ENCODE data around the gene MCU. TPM values are rescaled to one million over a fixed set of nuclear protein-coding genes. Genes with fewer than 3 reads are reported as not detected.

The MCU gene
- total RNA-seq, 1 donor from 2014 or later, result 27.0 TPM

GRCh38 chr10:72883861-72884260, 191.9 kb downstream of the MCU start:
- DNase-seq (ENCODE audit: extremely low spot score, unreplicated experiment), result no peak
- Mint-ChIP-seq H3K9me3 (no peaks in the 10 kb centered on the region), H3K36me3 (peaks cover 33% of the 10 kb centered on the region)

GRCh38 chr10:72885953-72886352, 194.0 kb downstream of the MCU start:
- no peak overlapping the region for H3K27ac Mint-ChIP-seq
- DNase-seq (ENCODE audit: extremely low spot score, unreplicated experiment), result no peak
- no peaks in the 10 kb centered on the region for H3K27me3 Mint-ChIP-seq
- H3K9me3 Mint-ChIP-seq, result peaks cover 4% of the 10 kb centered on the region
- H3K4me3 Mint-ChIP-seq, result no peak overlapping the region
- H3K4me1 Mint-ChIP-seq (ENCODE audit: unreplicated experiment), result no peaks in the 10 kb centered on the region
- TF ChIP-seq CTCF (conservative IDR thresholded peaks at IDR 0.05), result no peak
- H3K36me3 Mint-ChIP-seq, result peaks cover 30% of the 10 kb centered on the region

More at GRCh38 chr10:72883861-72884260, 191.9 kb downstream of the MCU start:
- no peak for TF ChIP-seq CTCF (conservative IDR thresholded peaks at IDR 0.05)
- Mint-ChIP-seq H3K4me3 (no peak overlapping the region), H3K27ac (no peak overlapping the region), H3K27me3 (no peaks in the 10 kb centered on the region), H3K4me1 (ENCODE audit: unreplicated experiment) (no peaks in the 10 kb centered on the region)

DNA sequence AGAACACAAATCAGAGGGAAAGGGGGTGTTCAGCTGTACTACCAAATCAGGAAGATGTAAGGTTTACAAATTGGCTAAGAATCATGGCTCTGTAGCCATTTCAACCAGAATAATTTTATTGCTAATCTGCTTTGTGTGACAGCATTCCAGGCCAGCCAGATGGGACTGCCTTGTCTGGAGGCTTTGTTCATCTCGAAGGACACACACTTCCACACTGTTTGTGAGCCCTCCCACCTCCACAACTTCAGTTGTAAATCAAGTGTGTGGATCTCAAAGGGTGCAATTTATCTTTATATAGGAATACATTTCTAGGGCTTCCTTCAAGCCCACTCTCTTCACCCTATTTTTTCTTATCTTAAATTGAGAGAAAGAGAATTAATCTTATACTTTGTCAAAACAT, 194.7 kb downstream of the MCU start:
- DNase-seq (ENCODE audit: extremely low spot score, unreplicated experiment), result no peak
- peaks cover 24% of the 10 kb centered on the region for H3K36me3 Mint-ChIP-seq
- no peak for TF ChIP-seq CTCF (conservative IDR thresholded peaks at IDR 0.05)
- no peaks in the 10 kb centered on the region for H3K4me1 Mint-ChIP-seq (ENCODE audit: unreplicated experiment)
- no peak overlapping the region for H3K4me3 Mint-ChIP-seq
- H3K9me3 Mint-ChIP-seq, result peaks cover 4% of the 10 kb centered on the region
- no peaks in the 10 kb centered on the region for H3K27me3 Mint-ChIP-seq
- no peak overlapping the region for H3K27ac Mint-ChIP-seq

- DNase-seq (ENCODE audit: extremely low spot score, unreplicated experiment), result no peak
- peaks cover 20% of the 10 kb centered on the region for H3K36me3 Mint-ChIP-seq
- no peak overlapping the region for H3K27ac Mint-ChIP-seq
- H3K27me3 Mint-ChIP-seq, result no peaks in the 10 kb centered on the region
- no peaks in the 10 kb centered on the region for H3K4me1 Mint-ChIP-seq (ENCODE audit: unreplicated experiment)
- TF ChIP-seq CTCF (conservative IDR thresholded peaks at IDR 0.05), result no peak
- peaks cover 4% of the 10 kb centered on the region for H3K9me3 Mint-ChIP-seq
- no peak overlapping the region for H3K4me3 Mint-ChIP-seq
Observed at GRCh38 chr10:72887043-72887442, 195.1 kb downstream of the MCU start.

GRCh38 chr10:72888151-72888638, 196.3 kb downstream of the MCU start:
- peaks cover 4% of the 10 kb centered on the region for H3K9me3 Mint-ChIP-seq
- no peaks in the 10 kb centered on the region for H3K27me3 Mint-ChIP-seq
- H3K27ac Mint-ChIP-seq, result no peak overlapping the region
- no peak for DNase-seq (ENCODE audit: extremely low spot score, unreplicated experiment)
- H3K4me1 Mint-ChIP-seq (ENCODE audit: unreplicated experiment), result no peaks in the 10 kb centered on the region
- H3K4me3 Mint-ChIP-seq, result no peak overlapping the region
- TF ChIP-seq CTCF (conservative IDR thresholded peaks at IDR 0.05), result no peak
- H3K36me3 Mint-ChIP-seq, result peaks cover 14% of the 10 kb centered on the region

- peaks cover 4% of the 10 kb centered on the region for H3K9me3 Mint-ChIP-seq
- H3K27me3 Mint-ChIP-seq, result no peaks in the 10 kb centered on the region
- no peak for DNase-seq (ENCODE audit: extremely low spot score, unreplicated experiment)
- TF ChIP-seq CTCF (conservative IDR thresholded peaks at IDR 0.05), result no peak
- no peaks in the 10 kb centered on the region for H3K4me1 Mint-ChIP-seq (ENCODE audit: unreplicated experiment)
- peaks cover 7% of the 10 kb centered on the region for H3K36me3 Mint-ChIP-seq
- no peak overlapping the region for H3K27ac Mint-ChIP-seq
- no peak overlapping the region for H3K4me3 Mint-ChIP-seq
Observed at GRCh38 chr10:72889391-72889831, 197.5 kb downstream of the MCU start.

Data from type B pancreatic cell (in vitro differentiated cells).